Ectodermal cell (in vitro differentiated cells): ENCODE results near the gene DAAM1.

Experiments
- H3K27ac ChIP-seq: 2 replicates; pipeline ENCODE4 v1.7.0; 2013; ENCODE audit warnings: mild to moderate bottlenecking, low read depth, low read length; ENCODE audit not compliant: insufficient read depth, poor library complexity, severe bottlenecking
- H3K27me3 ChIP-seq: 2 replicates; pipeline ENCODE4 v1.7.0; 2013; ENCODE audit warnings: mild to moderate bottlenecking, low read length; ENCODE audit not compliant: insufficient read depth, control insufficient read depth, poor library complexity, severe bottlenecking
- H3K36me3 ChIP-seq: one replicate; pipeline ENCODE4 v1.7.0; 2013; ENCODE audit warnings: low read length; ENCODE audit not compliant: control insufficient read depth, insufficient read depth
- H3K4me1 ChIP-seq: one replicate; pipeline ENCODE4 v1.7.0; 2013; ENCODE audit warnings: low read length; ENCODE audit not compliant: control insufficient read depth, insufficient read depth
- H3K4me3 ChIP-seq: 2 replicates; pipeline ENCODE4 v1.7.0; 2013; ENCODE audit warnings: low read depth, low read length, control low read depth; ENCODE audit not compliant: insufficient read depth
- H3K9me3 ChIP-seq: 2 replicates; pipeline ENCODE4 v1.7.0; 2013; ENCODE audit warnings: mild to moderate bottlenecking, low read length, moderate library complexity; ENCODE audit not compliant: control insufficient read depth
- WGBS, 2 experiments: methylation state at CpG; one replicate each; pipeline ENCODE4 v1.1.7; 2013; ENCODE audit warnings: missing lambda C conversion rate in 2 of 2; 5-methylcytosine and 5-hydroxymethylcytosine counted together

Gene DAAM1

GRCh38 chr14:59333235-59333634 is 144.8 kb downstream of the DAAM1 start:
- Histone ChIP-seq H3K4me3 (no peak overlapping the region), H3K4me1 (peaks cover 24% of the 10 kb centered on the region), H3K36me3 (no peaks in the 10 kb centered on the region), H3K27ac (no peak overlapping the region), H3K9me3 (no peaks in the 10 kb centered on the region), H3K27me3 (no peaks in the 10 kb centered on the region)
- WGBS, 2 experiments = 88 to 92% methylated on average over 2 of the region's 2 CpGs

GRCh38 chr14:59333668-59334067 is 145.2 kb downstream of the DAAM1 start:
- H3K36me3 ChIP-seq = no peaks in the 10 kb centered on the region
- WGBS, 2 experiments = 88 to 100% methylated on average over 1 of the region's 1 CpG

GRCh38 chr14:59334253-59334652 is 145.8 kb downstream of the DAAM1 start:
- 93% methylated on average over 2 to 3 of the region's 3 CpGs for WGBS, 2 experiments
- no peak overlapping the region for H3K4me3 ChIP-seq
- H3K27ac ChIP-seq = no peak overlapping the region
- H3K27me3 ChIP-seq = no peaks in the 10 kb centered on the region
- peaks cover 24% of the 10 kb centered on the region for H3K4me1 ChIP-seq
- no peaks in the 10 kb centered on the region for H3K36me3 ChIP-seq
- no peaks in the 10 kb centered on the region for H3K9me3 ChIP-seq

More at GRCh38 chr14:59333668-59334067, 145.2 kb downstream of the DAAM1 start:
- H3K27ac ChIP-seq = no peak overlapping the region
- peaks cover 24% of the 10 kb centered on the region for H3K4me1 ChIP-seq
- no peak overlapping the region for H3K4me3 ChIP-seq
- no peaks in the 10 kb centered on the region for H3K9me3 ChIP-seq
- no peaks in the 10 kb centered on the region for H3K27me3 ChIP-seq

GRCh38 chr14:59336098-59336497 is 147.6 kb downstream of the DAAM1 start:
- H3K27ac ChIP-seq = no peak overlapping the region
- no peaks in the 10 kb centered on the region for H3K9me3 ChIP-seq
- peaks cover 18% of the 10 kb centered on the region for H3K4me1 ChIP-seq
- no peaks in the 10 kb centered on the region for H3K27me3 ChIP-seq
- no peak overlapping the region for H3K4me3 ChIP-seq
- H3K36me3 ChIP-seq = no peaks in the 10 kb centered on the region

- Histone ChIP-seq H3K27ac (no peak overlapping the region), H3K4me3 (no peak overlapping the region), H3K9me3 (no peaks in the 10 kb centered on the region), H3K36me3 (no peaks in the 10 kb centered on the region), H3K4me1 (peaks cover 14% of the 10 kb centered on the region), H3K27me3 (no peaks in the 10 kb centered on the region)
- WGBS, 2 experiments = 95 to 96% methylated on average over 3 of the region's 3 CpGs
Observed at GRCh38 chr14:59336706-59337105, 148.2 kb downstream of the DAAM1 start.

- 89 to 90% methylated on average over 4 of the region's 4 CpGs for WGBS, 2 experiments
- Histone ChIP-seq H3K27ac (no peak overlapping the region), H3K9me3 (no peaks in the 10 kb centered on the region), H3K4me3 (no peak overlapping the region), H3K4me1 (peaks cover 14% of the 10 kb centered on the region), H3K27me3 (no peaks in the 10 kb centered on the region), H3K36me3 (no peaks in the 10 kb centered on the region)
Observed at GRCh38 chr14:59337141-59337611, 148.7 kb downstream of the DAAM1 start.

- Histone ChIP-seq H3K36me3 (no peaks in the 10 kb centered on the region), H3K4me3 (no peak overlapping the region), H3K9me3 (no peaks in the 10 kb centered on the region), H3K4me1 (peaks cover 22% of the 10 kb centered on the region), H3K27me3 (no peaks in the 10 kb centered on the region), H3K27ac (no peak overlapping the region)
- 100% methylated on average over 3 of the region's 3 CpGs; no CpG with 5 or more reads in 1 of the 2 experiments for WGBS, 2 experiments
Observed at GRCh38 chr14:59338761-59339160, 150.3 kb downstream of the DAAM1 start.

- Histone ChIP-seq H3K36me3 (no peaks in the 10 kb centered on the region), H3K4me3 (no peak overlapping the region), H3K27me3 (no peaks in the 10 kb centered on the region), H3K9me3 (no peaks in the 10 kb centered on the region), H3K27ac (no peak overlapping the region), H3K4me1 (peaks cover 20% of the 10 kb centered on the region)
- WGBS, 2 experiments = 71 to 88% methylated on average over 6 of the region's 6 CpGs
Observed at GRCh38 chr14:59339524-59340330, 151.3 kb downstream of the DAAM1 start.

- no peak overlapping the region for H3K27ac ChIP-seq
- no peaks in the 10 kb centered on the region for H3K36me3 ChIP-seq
- 75 to 92% methylated on average over 2 to 3 of the region's 4 CpGs for WGBS, 2 experiments
- no peak overlapping the region for H3K4me3 ChIP-seq
- H3K4me1 ChIP-seq = peaks cover 19% of the 10 kb centered on the region
- no peaks in the 10 kb centered on the region for H3K9me3 ChIP-seq
- H3K27me3 ChIP-seq = no peaks in the 10 kb centered on the region
Observed at GRCh38 chr14:59341858-59342477, 153.5 kb downstream of the DAAM1 start.
